A549 (cell line): ENCODE data around the gene GNA12. TPM values are rescaled to one million over a fixed set of nuclear protein-coding genes. Genes with fewer than 3 reads are reported as not detected.

ENCODE experiments used
- ATAC-seq, 2 experiments: fragments of 200-7000 bp in 1 of 2; fragments of >200 bp in 1 of 2; cut with Nextera tagmentation in 1 of 2; cut with Tn5 transposase in 1 of 2; 3 replicates each; pipeline versions ENCODE4 v1.8.0 to v1.9.1; 2018 to 2020; ENCODE audit warnings: mild to moderate bottlenecking in 1 of 2, moderate library complexity in 1 of 2
- CTCF ChIA-PET: fragments of 300-600 bp; sonication (Branson Sonifier 250); formaldehyde crosslinking; extraction: SDS; loops from one replicate; lab custom pipeline; 2021; ENCODE audit warnings: antibody characterized with exemption, inconsistent platforms; lab: Yijun Ruan, JAX
- POLR2A ChIA-PET: fragments of 350-600 bp; formaldehyde crosslinking; extraction: SDS; loops from one replicate; lab custom pipeline; 2021; ENCODE audit warnings: antibody characterized with exemption, inconsistent platforms; lab: Yijun Ruan, JAX
- DNase-seq, 2 experiments: peaks; one replicate each; pipeline versions ENCODE4 v3.0.0 to v3.0.0-alpha.2; 2011 to 2016; ENCODE audit warnings: low read depth in 1 of 2, low spot score in 1 of 2
- FAIRE-seq: peaks from 2 replicates; lab custom pipeline; 2011; peaks lifted over from hg19 to GRCh38; lab: Jason Lieb, UNC
- H3K27ac ChIP-seq, 2 experiments: fragments of >200 bp; sonication (Bioruptor Twin); formaldehyde crosslinking; 3 replicates each; pipeline ENCODE4 v1.5.1; 2016 to 2017
- H3K4me1 ChIP-seq: fragments of >200 bp; sonication (Bioruptor Twin); formaldehyde crosslinking; 3 replicates; pipeline ENCODE4 v1.6.1; 2016
- H3K4me2 ChIP-seq: fragments of >200 bp; sonication (Bioruptor Twin); formaldehyde crosslinking; 3 replicates; pipeline ENCODE4 v1.6.1; 2016
- H3K4me3 ChIP-seq: fragments of >200 bp; sonication (Bioruptor Twin); formaldehyde crosslinking; 3 replicates; pipeline ENCODE4 v1.5.1; 2016
- H3K9me3 ChIP-seq: fragments of >200 bp; sonication (Bioruptor Twin); formaldehyde crosslinking; 3 replicates; pipeline ENCODE4 v1.6.1; 2016
- BHLHE40 ChIP-seq: IDR thresholded peaks from 2 replicates; pipeline ENCODE4 v1.6.1; 2012; ENCODE audit warnings: low read depth, low read length, inconsistent platforms
- CHD4 ChIP-seq: fragments of 200-600 bp; sonication (generic); IDR thresholded peaks from 2 replicates; pipeline ENCODE4 v1.6.1; 2016; ENCODE audit warnings: antibody characterized with exemption, mild to moderate bottlenecking, borderline replicate concordance
- CTCF ChIP-seq: fragments of >200 bp; sonication (Bioruptor Twin); formaldehyde crosslinking; IDR thresholded peaks from 3 replicates; pipeline ENCODE4 v1.5.1; 2016
- E2F6 ChIP-seq: IDR thresholded peaks from 2 replicates; pipeline ENCODE4 v1.6.1; 2012; ENCODE audit warnings: low read depth, borderline replicate concordance
- EHF ChIP-seq: fragments of 250-450 bp; sonication (Bioruptor Pico); IDR thresholded peaks from 2 replicates; pipeline ENCODE4 v1.5.0; 2020; ENCODE audit warnings: mild to moderate bottlenecking
- EP300 ChIP-seq, 2 experiments: fragments of >200 bp; sonication (Bioruptor Twin); formaldehyde crosslinking; IDR thresholded peaks; 2 replicates in 1 of 2; 3 replicates in 1 of 2; pipeline ENCODE4 v1.6.1; 2016 to 2017
- ESRRA ChIP-seq: fragments of 150-350 bp; IDR thresholded peaks from 2 replicates; pipeline ENCODE4 v1.6.1; 2014; ENCODE audit warnings: mild to moderate bottlenecking, low read length, borderline replicate concordance
- HEYL ChIP-seq: fragments of 250-450 bp; sonication (Bioruptor Pico); IDR thresholded peaks from 2 replicates; pipeline ENCODE4 v1.8.0; 2021; ENCODE audit warnings: mild to moderate bottlenecking, moderate library complexity
- HMGXB4 ChIP-seq: fragments of 250-450 bp; sonication (Bioruptor Pico); IDR thresholded peaks from 2 replicates; pipeline ENCODE4 v1.5.0; 2021; ENCODE audit warnings: mild to moderate bottlenecking, moderate library complexity, borderline replicate concordance
- HOXA7 ChIP-seq: fragments of 250-450 bp; sonication (Bioruptor Pico); IDR thresholded peaks from 2 replicates; pipeline ENCODE4 v1.5.0; 2020; ENCODE audit warnings: mild to moderate bottlenecking, moderate library complexity
- HOXB13 ChIP-seq: fragments of 250-450 bp; sonication (Bioruptor Pico); IDR thresholded peaks from 2 replicates; pipeline ENCODE4 v1.5.0; 2020; ENCODE audit warnings: low read depth, mild to moderate bottlenecking, moderate library complexity
- HOXB5 ChIP-seq: fragments of 250-450 bp; sonication (Bioruptor Pico); IDR thresholded peaks from 2 replicates; pipeline ENCODE4 v1.5.0; 2020; ENCODE audit warnings: mild to moderate bottlenecking, moderate library complexity
- MAX ChIP-seq: IDR thresholded peaks from 2 replicates; pipeline ENCODE4 v1.6.1; 2012
- MAZ ChIP-seq: fragments of 150-350 bp; IDR thresholded peaks from 2 replicates; pipeline ENCODE4 v1.6.1; 2014; ENCODE audit warnings: antibody characterized with exemption, low read depth, low read length, borderline replicate concordance
- MYC ChIP-seq: IDR thresholded peaks from 2 replicates; pipeline ENCODE4 v1.6.1; 2012; ENCODE audit warnings: mild to moderate bottlenecking, inconsistent platforms, low read length, improper control_type of control experiment, borderline replicate concordance
- NFE2L2 ChIP-seq: fragments of 150-350 bp; conservative IDR thresholded peaks from 2 replicates; pipeline ENCODE4 v1.6.1; 2014; ENCODE audit warnings: low read length
- NPAS2 ChIP-seq: fragments of 250-450 bp; sonication (Bioruptor Pico); IDR thresholded peaks from 2 replicates; pipeline ENCODE4 v1.8.0; 2022; ENCODE audit warnings: mild to moderate bottlenecking, moderate library complexity, borderline replicate concordance
- POLR2AphosphoS2 ChIP-seq: conservative IDR thresholded peaks from 2 replicates; pipeline ENCODE4 v1.6.1; 2012; ENCODE audit warnings: low read length, improper control_type of control experiment, inconsistent platforms
- RARB ChIP-seq: fragments of 250-450 bp; sonication (Bioruptor Pico); IDR thresholded peaks from 2 replicates; pipeline ENCODE4 v1.8.0; 2021; ENCODE audit warnings: mild to moderate bottlenecking, moderate library complexity
- RFX5 ChIP-seq: fragments of 450-650 bp; IDR thresholded peaks from 2 replicates; pipeline ENCODE4 v1.7.1; 2014; ENCODE audit warnings: antibody characterized with exemption, mild to moderate bottlenecking, moderate library complexity
- SMC3 ChIP-seq: fragments of >200 bp; sonication (Bioruptor Twin); formaldehyde crosslinking; IDR thresholded peaks from 3 replicates; pipeline ENCODE4 v1.6.1; 2018; ENCODE audit warnings: inconsistent platforms
- WGBS: methylation state at CpG from one replicate; pipeline ENCODE4 v1.1.6; 2017; ENCODE audit errors: missing lambda C conversion rate; 5-methylcytosine and 5-hydroxymethylcytosine counted together
- polyA plus RNA-seq, 4 experiments: library from polyadenylated mRNA; depleted of rRNA in 3 of 4; stranded (reverse); fragments of >200 nt; fragmentation: RNase III in 1 of 4; extraction: RNeasy Plus Mini Kit Qiagen cat#74134 plus additional on column Dnase treatment in 1 of 4; gene quantifications; 2 replicates in 3 of 4; 3 replicates in 1 of 4; pipeline ENCODE4 v1.2.3, GENCODE V29; 2011 to 2017
- TF ChIP-seq, protein P1 (sequence below): fragments of >200 bp; sonication (Bioruptor Twin); formaldehyde crosslinking; IDR thresholded peaks from 2 replicates; pipeline ENCODE4 v1.6.1; 2016
- TF ChIP-seq, protein P2 (sequence below): fragments of 250-450 bp; sonication (Bioruptor Pico); IDR thresholded peaks from 2 replicates; pipeline ENCODE4 v1.5.0; 2020; ENCODE audit warnings: low read depth, mild to moderate bottlenecking, moderate library complexity

GNA12 gene
- polyA plus RNA-seq, 2 of the 4 experiments (the other 2 are of a cell fraction): 33.0 to 43.7 TPM

DNA sequence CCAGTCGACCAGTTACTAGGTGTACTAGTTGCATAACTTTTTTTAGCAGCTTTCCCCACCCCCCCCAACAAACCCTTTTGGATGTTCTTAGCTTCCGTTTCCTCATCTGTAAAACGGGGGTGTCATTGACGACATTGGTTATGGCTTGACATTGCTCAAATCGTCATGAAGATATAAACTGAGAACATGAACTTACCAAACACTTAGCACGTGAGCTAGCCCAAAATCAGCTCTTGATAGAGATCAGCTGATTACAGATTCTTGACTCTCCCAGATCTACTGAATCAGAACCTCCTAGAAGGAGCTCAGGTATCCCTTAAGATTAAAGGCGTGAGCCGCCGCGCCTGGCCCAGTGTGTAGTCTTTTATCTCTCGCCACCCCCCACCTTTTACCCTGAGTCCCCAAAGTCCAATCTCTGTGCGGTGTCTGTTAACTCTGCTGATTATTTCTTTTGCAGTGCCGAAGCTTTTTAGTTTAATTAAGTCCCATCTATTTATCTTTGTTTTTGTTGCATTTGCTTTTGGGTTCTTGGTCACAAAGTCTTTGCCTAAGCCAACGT is 1.0 kb upstream of the GNA12 start:
- ChIA-PET POLR2A (interaction anchor here (0.6 kb wide), 1 partner anchor 72 kb away, joined by 5 read pairs; no protein-coding TSS in a partner anchor), CTCF (interaction anchor here (0.8 kb wide), 1 partner anchor 14 kb away, joined by 3 read pairs; no protein-coding TSS in a partner anchor)

DNA sequence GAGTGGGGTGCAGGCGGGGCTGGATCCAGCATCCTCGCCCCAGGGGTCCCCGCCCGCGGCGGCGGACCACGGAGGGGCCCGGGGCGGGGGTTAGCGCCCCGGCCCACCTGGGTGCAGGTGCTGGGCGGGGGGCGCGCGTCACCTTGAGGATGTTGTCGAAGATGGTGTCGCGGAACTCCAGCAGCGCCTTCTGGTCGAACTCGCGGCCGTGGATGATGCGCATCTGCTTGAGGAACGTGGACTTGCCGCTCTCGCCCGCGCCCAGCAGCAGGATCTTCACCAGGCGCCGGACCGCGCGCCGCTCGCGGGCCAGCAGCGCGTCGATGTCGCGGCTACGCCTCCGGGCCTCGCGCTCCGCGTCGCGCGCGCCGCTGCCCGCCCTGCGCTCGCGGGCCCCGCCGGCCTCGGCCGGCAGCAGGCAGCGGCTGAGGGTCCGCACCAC is 376 bp downstream of the GNA12 start:
- Histone ChIP-seq H3K27ac (peak overlapping the region; percentile 75 to 96), H3K4me2 (peak overlapping the region; percentile 94), H3K9me3 (no peaks in the 10 kb centered on the region), H3K4me1 (peaks cover 10% of the 10 kb centered on the region), H3K4me3 (peak overlapping the region; percentile 75)
- CTCF ChIA-PET: interaction anchor here (0.7 to 1.4 kb wide), 2 partner anchors 19 to 384 kb away, joined by 3 read pairs; no protein-coding TSS in a partner anchor
- WGBS: 0% methylated on average over 10 of the region's 64 CpGs
- no peak; a peak in 2 of 6 replicates for ATAC-seq
- POLR2A ChIA-PET: no interaction called here
- DNase-seq: peak in 1 of 2 experiments; percentile 31
- FAIRE-seq: no peak
- TF ChIP-seq RFX5: no peak
- TF ChIP-seq CTCF: 0 out of 3 replicates have a peak, but pooled peaks have one; percentile 10
- TF ChIP-seq HMGXB4 (CRISPR knock-in tag): no peak
- TF ChIP-seq E2F6: no peak
- TF ChIP-seq HOXB5 (CRISPR knock-in tag): 0 out of 2 replicates have a peak, but pooled peaks have one; percentile 40

More for the DNA sequence above, 1.0 kb upstream of the GNA12 start:
- Histone ChIP-seq H3K9me3 (no peaks in the 10 kb centered on the region), H3K4me3 (peak overlapping the region; percentile 47), H3K4me2 (peak overlapping the region; percentile 86), H3K4me1 (peaks cover 10% of the 10 kb centered on the region), H3K27ac (peak overlapping the region; percentile 72 to 81)
- ATAC-seq: no peak
- WGBS: 70% methylated on average over 14 of the region's 14 CpGs
- TF ChIP-seq MYC (no peak), CHD4 (no peak), NFE2L2 (no peak), E2F6 (no peak), MAX (no peak), HEYL (CRISPR knock-in tag) (no peak), BHLHE40 (no peak), HOXA7 (CRISPR knock-in tag) (no peak), ESRRA (no peak), EHF (CRISPR knock-in tag) (no peak), EP300 (IDR thresholded peaks at IDR 0.05) (no peak), HOXB13 (no peak), RARB (CRISPR knock-in tag) (no peak), POLR2AphosphoS2 (no peak), HOXB5 (CRISPR knock-in tag) (no peak), NPAS2 (CRISPR knock-in tag) (no peak), MAZ (no peak), SMC3 (no peak)
- TF ChIP-seq, protein P1, sequence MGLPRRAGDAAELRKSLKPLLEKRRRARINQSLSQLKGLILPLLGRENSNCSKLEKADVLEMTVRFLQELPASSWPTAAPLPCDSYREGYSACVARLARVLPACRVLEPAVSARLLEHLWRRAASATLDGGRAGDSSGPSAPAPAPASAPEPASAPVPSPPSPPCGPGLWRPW: no peak
- TF ChIP-seq, protein P2, sequence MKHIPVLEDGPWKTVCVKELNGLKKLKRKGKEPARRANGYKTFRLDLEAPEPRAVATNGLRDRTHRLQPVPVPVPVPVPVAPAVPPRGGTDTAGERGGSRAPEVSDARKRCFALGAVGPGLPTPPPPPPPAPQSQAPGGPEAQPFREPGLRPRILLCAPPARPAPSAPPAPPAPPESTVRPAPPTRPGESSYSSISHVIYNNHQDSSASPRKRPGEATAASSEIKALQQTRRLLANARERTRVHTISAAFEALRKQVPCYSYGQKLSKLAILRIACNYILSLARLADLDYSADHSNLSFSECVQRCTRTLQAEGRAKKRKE (CRISPR knock-in tag): no peak
- FAIRE-seq: no peak
- no peak for DNase-seq
